IPS-20b (cell line): ENCODE data around the gene RHCG.

Source experiments
- H3K27ac ChIP-seq: one replicate; pipeline ENCODE4 v1.5.1; 2013; ENCODE audit warnings: low read length
- H3K27me3 ChIP-seq: 2 replicates; pipeline ENCODE4 v1.6.1; 2013; ENCODE audit warnings: mild to moderate bottlenecking, low read length, inconsistent platforms; ENCODE audit not compliant: insufficient read depth
- H3K36me3 ChIP-seq: 2 replicates; pipeline ENCODE4 v1.6.1; 2013; ENCODE audit warnings: low read depth, mild to moderate bottlenecking, inconsistent platforms, low read length, moderate library complexity; ENCODE audit not compliant: insufficient read depth
- H3K4me1 ChIP-seq: 2 replicates; pipeline ENCODE4 v1.6.1; 2013; ENCODE audit warnings: mild to moderate bottlenecking, control low read depth, inconsistent platforms, low read length, moderate library complexity; ENCODE audit not compliant: insufficient read depth
- H3K4me3 ChIP-seq: 2 replicates; pipeline ENCODE4 v1.5.1; 2013; ENCODE audit warnings: mild to moderate bottlenecking, low read length, inconsistent platforms
- H3K9ac ChIP-seq: 2 replicates; pipeline ENCODE4 v1.6.1; 2013; ENCODE audit warnings: low read depth, mild to moderate bottlenecking, inconsistent platforms, low read length, moderate library complexity
- H3K9me3 ChIP-seq: 2 replicates; pipeline ENCODE4 v1.6.1; 2013; ENCODE audit warnings: mild to moderate bottlenecking, low read depth, low read length, inconsistent platforms; ENCODE audit not compliant: insufficient read depth

Gene RHCG

DNA sequence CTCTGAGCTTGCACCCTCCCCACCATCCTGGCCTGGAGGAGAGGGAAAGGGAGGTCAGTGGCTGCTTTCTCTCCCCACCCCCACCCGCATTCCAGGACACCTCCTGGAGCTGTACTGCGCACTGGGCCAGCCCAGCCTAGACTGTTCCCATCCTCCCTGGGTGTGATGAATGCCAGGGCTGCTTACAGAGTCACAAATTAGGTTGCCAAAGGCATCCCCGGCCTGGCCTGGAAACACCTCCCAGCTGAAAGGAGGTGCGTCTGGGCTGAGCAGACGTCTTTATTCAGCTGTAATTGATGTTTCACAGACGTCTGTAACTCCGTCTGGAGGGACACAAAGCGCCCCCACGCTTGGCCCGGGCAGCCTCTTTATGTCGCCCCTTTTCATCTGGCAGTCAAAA, 47.6 kb downstream of the RHCG start:
- H3K27me3 ChIP-seq: peaks cover 63% of the 10 kb centered on the region
- no peak overlapping the region for H3K9ac ChIP-seq
- no peak overlapping the region for H3K27ac ChIP-seq
- H3K4me1 ChIP-seq: peaks cover 9% of the 10 kb centered on the region; the same call in 1 of the 2 replicates
- no peak overlapping the region for H3K4me3 ChIP-seq
- no peaks in the 10 kb centered on the region for H3K9me3 ChIP-seq
- no peaks in the 10 kb centered on the region for H3K36me3 ChIP-seq

GRCh38 chr15:89447676-89448075, 48.7 kb downstream of the RHCG start:
- H3K4me3 ChIP-seq: no peak overlapping the region
- peaks cover 60% of the 10 kb centered on the region for H3K27me3 ChIP-seq
- H3K36me3 ChIP-seq: no peaks in the 10 kb centered on the region
- no peak overlapping the region for H3K9ac ChIP-seq
- H3K27ac ChIP-seq: no peak overlapping the region
- H3K9me3 ChIP-seq: no peaks in the 10 kb centered on the region
- H3K4me1 ChIP-seq: peaks cover 9% of the 10 kb centered on the region; the same call in 1 of the 2 replicates

GRCh38 chr15:89446255-89446891, 50.0 kb downstream of the RHCG start:
- Histone ChIP-seq H3K9me3 (no peaks in the 10 kb centered on the region), H3K27ac (no peak overlapping the region), H3K36me3 (no peaks in the 10 kb centered on the region), H3K27me3 (peaks cover 55% of the 10 kb centered on the region), H3K9ac (no peak overlapping the region), H3K4me1 (peaks cover 9% of the 10 kb centered on the region; the same call in 1 of the 2 replicates), H3K4me3 (no peak overlapping the region)

- no peaks in the 10 kb centered on the region for H3K9me3 ChIP-seq
- no peaks in the 10 kb centered on the region for H3K36me3 ChIP-seq
- H3K4me1 ChIP-seq: peaks cover 9% of the 10 kb centered on the region; the same call in 1 of the 2 replicates
- no peak overlapping the region for H3K9ac ChIP-seq
- peaks cover 51% of the 10 kb centered on the region for H3K27me3 ChIP-seq
- H3K4me3 ChIP-seq: no peak overlapping the region
- H3K27ac ChIP-seq: no peak overlapping the region
These were observed 50.9 kb downstream of the RHCG start for GRCh38 chr15:89445518-89445917.

- Histone ChIP-seq H3K4me1 (peaks cover 9% of the 10 kb centered on the region; the same call in 1 of the 2 replicates), H3K9me3 (no peaks in the 10 kb centered on the region), H3K4me3 (no peak overlapping the region), H3K36me3 (no peaks in the 10 kb centered on the region), H3K27me3 (peaks cover 51% of the 10 kb centered on the region), H3K27ac (no peak overlapping the region), H3K9ac (no peak overlapping the region)
These were observed 51.9 kb downstream of the RHCG start for GRCh38 chr15:89444241-89445225.

DNA sequence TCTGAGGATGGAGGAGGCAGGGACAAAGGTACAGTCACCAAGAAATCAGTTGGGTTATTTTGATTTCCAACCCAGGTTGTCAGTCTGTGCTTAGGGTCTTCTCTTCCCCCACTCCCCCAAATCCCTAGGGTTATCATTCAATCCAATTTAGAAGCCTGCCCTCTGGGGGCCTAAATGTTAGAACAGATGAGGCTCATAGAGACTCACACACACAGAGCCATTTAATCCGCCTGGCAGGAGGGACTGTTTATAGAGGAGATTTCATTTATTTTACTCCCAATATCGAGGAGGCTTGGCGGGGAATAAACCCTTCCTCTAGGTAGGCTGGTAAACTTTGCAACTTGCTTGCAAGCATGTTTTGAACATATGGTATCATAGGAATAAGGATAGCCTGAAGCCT, 52.8 kb downstream of the RHCG start:
- Histone ChIP-seq H3K4me3 (no peak overlapping the region), H3K9me3 (no peaks in the 10 kb centered on the region), H3K9ac (no peak overlapping the region), H3K4me1 (peaks cover 8% of the 10 kb centered on the region; the same call in 1 of the 2 replicates), H3K27ac (no peak overlapping the region), H3K27me3 (peaks cover 53% of the 10 kb centered on the region), H3K36me3 (no peaks in the 10 kb centered on the region)

- H3K9ac ChIP-seq: no peak overlapping the region
- peaks cover 6% of the 10 kb centered on the region; the same call in 1 of the 2 replicates for H3K4me1 ChIP-seq
- no peaks in the 10 kb centered on the region for H3K36me3 ChIP-seq
- no peak overlapping the region for H3K4me3 ChIP-seq
- H3K27ac ChIP-seq: no peak overlapping the region
- H3K9me3 ChIP-seq: no peaks in the 10 kb centered on the region
- H3K27me3 ChIP-seq: peaks cover 53% of the 10 kb centered on the region
These were observed 53.6 kb downstream of the RHCG start for GRCh38 chr15:89442671-89443307.

GRCh38 chr15:89442155-89442554, 54.2 kb downstream of the RHCG start:
- H3K4me1 ChIP-seq: peaks cover 6% of the 10 kb centered on the region; the same call in 1 of the 2 replicates
- H3K9me3 ChIP-seq: no peaks in the 10 kb centered on the region
- no peak overlapping the region for H3K4me3 ChIP-seq
- no peak overlapping the region for H3K9ac ChIP-seq
- H3K27me3 ChIP-seq: peaks cover 55% of the 10 kb centered on the region
- no peak overlapping the region for H3K27ac ChIP-seq
- H3K36me3 ChIP-seq: no peaks in the 10 kb centered on the region

GRCh38 chr15:89441295-89441812, 55.0 kb downstream of the RHCG start:
- Histone ChIP-seq H3K27ac (no peak overlapping the region), H3K4me3 (no peak overlapping the region), H3K27me3 (peaks cover 58% of the 10 kb centered on the region), H3K4me1 (peaks cover 6% of the 10 kb centered on the region; the same call in 1 of the 2 replicates), H3K9me3 (no peaks in the 10 kb centered on the region), H3K9ac (no peak overlapping the region), H3K36me3 (no peaks in the 10 kb centered on the region)

GRCh38 chr15:89439764-89440163, 56.6 kb downstream of the RHCG start:
- peaks cover 5% of the 10 kb centered on the region; the same call in 1 of the 2 replicates for H3K4me1 ChIP-seq
- H3K9ac ChIP-seq: no peak overlapping the region
- no peaks in the 10 kb centered on the region for H3K36me3 ChIP-seq
- H3K4me3 ChIP-seq: no peak overlapping the region
- H3K27ac ChIP-seq: no peak overlapping the region
- H3K27me3 ChIP-seq: peaks cover 55% of the 10 kb centered on the region
- H3K9me3 ChIP-seq: no peaks in the 10 kb centered on the region

DNA sequence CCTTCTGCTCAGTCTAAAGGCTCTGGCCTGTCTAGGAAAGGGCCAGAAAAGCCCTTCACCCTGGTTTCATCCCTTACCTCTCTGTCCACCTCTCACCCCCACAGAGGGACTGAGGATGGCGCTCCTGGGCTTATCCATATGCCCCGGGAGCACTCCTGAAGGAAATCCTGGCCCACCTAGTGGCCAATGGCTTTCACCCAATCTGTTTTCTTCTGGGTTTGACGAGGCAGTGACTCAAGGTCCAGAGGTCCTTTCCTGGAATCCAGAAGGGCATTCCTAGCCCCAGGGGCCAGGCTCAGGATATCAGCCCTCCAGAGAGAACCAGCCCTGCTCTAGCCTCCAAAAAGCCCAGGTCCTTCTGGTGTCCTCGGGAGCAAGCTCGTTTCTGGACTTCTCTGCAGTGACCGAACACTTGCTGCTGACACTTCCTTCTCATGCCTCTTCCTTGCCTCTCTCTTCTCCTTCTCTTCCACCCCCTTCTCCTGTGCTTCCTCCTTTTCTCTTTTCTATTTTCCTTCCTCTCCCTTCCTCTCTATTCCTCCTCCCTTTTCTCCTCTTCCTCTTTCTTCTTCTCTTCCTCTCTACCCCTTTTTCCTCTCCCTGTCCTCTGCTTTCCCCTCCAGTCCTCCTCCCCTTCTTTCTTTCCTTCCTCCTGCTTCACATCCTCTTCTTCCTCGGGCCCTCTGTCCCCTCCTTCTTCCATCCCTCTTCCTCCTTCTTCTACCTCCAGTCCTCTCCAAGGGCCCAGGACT, 59.6 kb downstream of the RHCG start:
- Histone ChIP-seq H3K4me3 (no peak overlapping the region), H3K27me3 (peaks cover 79% of the 10 kb centered on the region), H3K9me3 (no peaks in the 10 kb centered on the region), H3K9ac (no peak overlapping the region), H3K27ac (no peak overlapping the region), H3K4me1 (no peaks in the 10 kb centered on the region), H3K36me3 (no peaks in the 10 kb centered on the region)
